Upper lobe of left lung (tissue), 6 donors: ENCODE results near the gene PRKN. TPM values are rescaled to one million over a fixed set of nuclear protein-coding genes. Genes with fewer than 3 reads are reported as not detected.

Experiments used
- ATAC-seq, 2 donors: fragments of 200-7000 bp; cut with Tn5 transposase; one replicate each; pipeline ENCODE4 v1.9.1; 2022; ENCODE audit warnings: mild to moderate bottlenecking in 2 of 2, moderate library complexity in 2 of 2; ENCODE audit not compliant: low FRiP score in 2 of 2
- DNase-seq, 2 donors: peaks; one replicate each; pipeline ENCODE4 v3.0.0-alpha.2; 2019 to 2020
- H3K27ac ChIP-seq, 4 donors: fragments of 200-600 bp; sonication (generic); one replicate each; pipeline ENCODE4 v1.5.1; 2016 to 2019
- H3K27me3 ChIP-seq, 4 donors: fragments of 200-600 bp; sonication (generic); one replicate each; pipeline ENCODE4 v1.5.1; 2017 to 2019
- H3K36me3 ChIP-seq, 4 donors: fragments of 200-600 bp; sonication (generic); one replicate each; pipeline ENCODE4 v1.5.1; 2016 to 2019
- H3K4me1 ChIP-seq, 4 donors: fragments of 200-600 bp; sonication (generic); one replicate each; pipeline ENCODE4 v1.5.1; 2018 to 2019
- H3K4me3 ChIP-seq, 4 donors: fragments of 200-600 bp; sonication (generic); one replicate each; pipeline ENCODE4 v1.5.1; 2017 to 2019; ENCODE audit warnings: mild to moderate bottlenecking in 2 of 4, moderate library complexity in 1 of 4
- H3K9me3 ChIP-seq, 4 donors: fragments of 200-600 bp; sonication (generic); one replicate each; pipeline ENCODE4 v1.5.1; 2018 to 2019
- CTCF ChIP-seq, 6 experiments: fragments of 450-650 bp in 4 of 6; fragments of 200-600 bp in 2 of 6; sonication (generic) in 2 of 6; IDR thresholded peaks; one replicate each; pipeline ENCODE4 v1.5.1; 2016 to 2019; ENCODE audit warnings: antibody characterized with exemption in 6 of 6
- EP300 ChIP-seq, 4 donors: sonication (generic); formaldehyde crosslinking; IDR thresholded peaks; one replicate each; pipeline ENCODE4 v1.5.1; 2017; ENCODE audit warnings: antibody characterized with exemption in 4 of 4, control low read depth in 2 of 4
- POLR2A ChIP-seq, 4 donors: fragments of 450-650 bp; IDR thresholded peaks; one replicate each; pipeline ENCODE4 v1.5.1; 2016 to 2017; ENCODE audit warnings: antibody characterized with exemption in 4 of 4, mild to moderate bottlenecking in 2 of 4
- POLR2AphosphoS5 ChIP-seq, 2 donors: sonication (generic); formaldehyde crosslinking; IDR thresholded peaks; one replicate each; pipeline ENCODE4 v1.5.1; 2017; ENCODE audit warnings: antibody characterized with exemption in 2 of 2
- WGBS, 2 donors: methylation state at CpG; one replicate each; pipeline ENCODE4 v1.1.5; 2017 to 2018; 5-methylcytosine and 5-hydroxymethylcytosine counted together
- total RNA-seq, 6 donors: library from RNA; depleted of rRNA in 4 of 6; stranded (reverse); fragments of >200 nt in 4 of 6; gene quantifications; one replicate each; pipeline versions ENCODE4 v1.1.0 to v1.2.1, GENCODE V29; 2016 to 2021
- donor health status: DM: no; HTN: no; CAD: no; lungs with moderate emphysema.
- donor health status: DM: no; HTN: yes; CAD: no; lungs with severe emphysema.

PRKN gene
- total RNA-seq, 6 donors from 2014 or later = 2.7 to 29.3 (median 5.5) TPM

- ATAC-seq = no peak
Measured at GRCh38 chr6:162512744-162513143, 214.8 kb downstream of the PRKN start.

DNA sequence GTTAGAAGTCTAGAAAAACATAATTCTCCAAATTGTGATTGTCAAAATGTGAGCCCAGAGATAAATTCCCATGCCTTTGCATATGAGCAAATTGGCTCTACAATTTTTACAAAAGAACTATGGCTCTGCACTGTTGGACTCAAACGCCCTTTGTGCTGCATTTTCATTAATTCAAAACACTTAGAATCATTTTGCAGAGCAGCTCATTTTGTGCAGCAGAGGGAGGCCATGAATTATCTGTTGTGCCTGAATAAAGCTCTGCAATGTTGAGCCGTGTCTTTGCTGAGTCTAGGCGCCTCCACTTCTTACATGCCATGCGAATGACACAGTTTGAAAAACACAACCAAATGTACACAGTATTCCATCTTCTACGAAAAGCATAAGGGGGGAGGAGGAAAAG lies 230.2 kb downstream of the PRKN start:
- Histone ChIP-seq H3K27me3 (no peaks in the 10 kb centered on the region), H3K9me3 (no peaks in the 10 kb centered on the region), H3K4me3 (no peak overlapping the region), H3K36me3 (no peaks in the 10 kb centered on the region), H3K4me1 (no peaks in the 10 kb centered on the region), H3K27ac (no peak overlapping the region)
- DNase-seq (no peak), ATAC-seq (no peak)
- TF ChIP-seq EP300 (IDR thresholded peaks at IDR 0.05) (no peak), POLR2A (IDR thresholded peaks at IDR 0.05) (no peak), CTCF (IDR thresholded peaks at IDR 0.05) (no peak), POLR2AphosphoS5 (IDR thresholded peaks at IDR 0.05) (no peak)
- WGBS, 2 donors = 67 to 75% methylated on average over 5 of the region's 5 CpGs

More at GRCh38 chr6:162512744-162513143, 214.8 kb downstream of the PRKN start:
- no peaks in the 10 kb centered on the region for H3K9me3 ChIP-seq
- TF ChIP-seq CTCF (IDR thresholded peaks at IDR 0.05) (no peak), POLR2A (IDR thresholded peaks at IDR 0.05) (no peak), EP300 (IDR thresholded peaks at IDR 0.05) (no peak), POLR2AphosphoS5 (IDR thresholded peaks at IDR 0.05) (no peak)
- no peak for DNase-seq
- H3K27ac ChIP-seq = no peak overlapping the region
- no peaks in the 10 kb centered on the region for H3K27me3 ChIP-seq
- 88 to 89% methylated on average over 4 of the region's 4 CpGs for WGBS, 2 donors
- H3K4me3 ChIP-seq = no peak overlapping the region
- no peaks in the 10 kb centered on the region for H3K36me3 ChIP-seq
- no peaks in the 10 kb centered on the region for H3K4me1 ChIP-seq

DNA sequence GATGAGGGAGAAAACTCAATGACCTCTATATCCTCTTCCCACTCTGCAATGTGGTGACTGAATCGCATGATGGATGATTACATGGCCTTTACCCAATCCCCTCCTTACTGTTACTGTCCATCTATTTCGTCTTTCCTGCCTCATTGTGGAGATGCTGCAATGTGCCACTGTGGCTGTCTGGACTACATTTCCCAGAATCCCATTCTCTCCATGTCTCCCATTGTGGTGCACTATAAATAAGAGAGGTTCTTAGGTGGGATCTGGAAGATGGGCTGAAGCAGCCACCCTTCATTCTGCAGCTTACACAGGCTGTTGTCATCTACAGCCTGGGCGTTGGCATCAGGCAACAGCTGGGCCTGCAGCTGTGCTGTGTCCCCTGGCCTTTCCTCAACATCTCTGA lies 233.6 kb downstream of the PRKN start:
- no peaks in the 10 kb centered on the region for H3K27me3 ChIP-seq
- ATAC-seq (no peak), DNase-seq (no peak)
- TF ChIP-seq POLR2A (IDR thresholded peaks at IDR 0.05) (no peak), EP300 (IDR thresholded peaks at IDR 0.05) (no peak)
- H3K4me3 ChIP-seq = no peak overlapping the region
- H3K9me3 ChIP-seq = no peaks in the 10 kb centered on the region
- WGBS, 2 donors = 82 to 86% methylated on average over 3 of the region's 3 CpGs
- no peaks in the 10 kb centered on the region for H3K36me3 ChIP-seq
- no peak overlapping the region for H3K27ac ChIP-seq
- no peaks in the 10 kb centered on the region for H3K4me1 ChIP-seq

GRCh38 chr6:162491637-162492036 lies 235.9 kb downstream of the PRKN start:
- Histone ChIP-seq H3K4me3 (no peak overlapping the region), H3K4me1 (no peaks in the 10 kb centered on the region), H3K27ac (no peak overlapping the region), H3K9me3 (no peaks in the 10 kb centered on the region), H3K27me3 (no peaks in the 10 kb centered on the region), H3K36me3 (no peaks in the 10 kb centered on the region)
- DNase-seq = no peak
- ATAC-seq = peak in 1 of 2 donors; percentile 48
- WGBS, 2 donors = 85 to 89% methylated on average over 4 to 9 of the region's 9 CpGs
- TF ChIP-seq EP300 (IDR thresholded peaks at IDR 0.05) = no peak
- no peak for TF ChIP-seq CTCF (IDR thresholded peaks at IDR 0.05)
- TF ChIP-seq POLR2A (IDR thresholded peaks at IDR 0.05) = no peak
- TF ChIP-seq POLR2AphosphoS5 (IDR thresholded peaks at IDR 0.05) = no peak

DNA sequence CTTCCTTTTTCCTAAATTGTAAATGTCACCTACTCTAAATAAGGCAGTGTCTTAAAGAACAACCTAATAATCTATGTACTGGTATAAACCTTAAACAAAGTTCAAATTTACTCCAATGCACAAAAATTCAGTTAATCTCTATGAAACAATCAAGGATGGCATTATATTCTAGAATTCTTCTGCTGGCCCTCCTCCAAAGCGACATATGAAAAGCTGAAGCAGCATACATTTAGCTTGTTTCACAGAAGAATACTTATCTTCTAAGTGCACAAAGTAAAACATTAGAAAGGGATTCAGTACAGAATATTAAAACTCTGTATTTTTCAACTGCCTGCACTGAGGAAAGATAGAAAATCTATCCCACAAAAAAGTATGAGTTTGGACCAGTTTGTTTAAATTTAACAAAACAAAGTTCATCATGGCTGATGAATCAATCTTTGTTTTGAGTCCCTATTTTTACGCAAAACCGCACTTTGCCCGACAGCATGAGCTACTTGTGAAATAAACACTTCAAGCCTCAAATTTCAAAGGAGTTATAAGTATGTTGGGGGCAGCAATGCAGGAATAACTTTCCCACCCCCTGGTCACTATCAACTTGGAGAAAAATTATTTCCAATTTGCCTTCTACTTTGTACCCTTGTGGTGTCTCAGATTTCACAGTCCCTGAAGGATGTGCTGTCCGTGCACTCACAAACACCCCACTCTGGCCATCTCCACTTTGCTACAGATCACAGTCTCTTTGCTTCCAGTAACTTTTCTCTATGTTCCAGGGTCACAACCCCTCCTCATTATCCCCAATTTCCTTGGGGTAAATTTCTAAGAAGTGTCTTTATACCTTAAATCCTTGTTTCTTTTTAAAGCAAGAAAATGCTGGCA lies 238.2 kb downstream of the PRKN start:
- Histone ChIP-seq H3K27ac (no peak overlapping the region), H3K4me1 (no peaks in the 10 kb centered on the region), H3K4me3 (no peak overlapping the region), H3K27me3 (no peaks in the 10 kb centered on the region), H3K9me3 (no peaks in the 10 kb centered on the region), H3K36me3 (no peaks in the 10 kb centered on the region)
- no peak for TF ChIP-seq POLR2A (IDR thresholded peaks at IDR 0.05)
- TF ChIP-seq POLR2AphosphoS5 (IDR thresholded peaks at IDR 0.05) = no peak
- no peak for TF ChIP-seq CTCF (IDR thresholded peaks at IDR 0.05)
- TF ChIP-seq EP300 (IDR thresholded peaks at IDR 0.05) = no peak
- no peak for DNase-seq
- WGBS, 2 donors = 90% methylated on average over 5 of the region's 5 CpGs
- ATAC-seq = no peak
